Prostate gland (tissue), 2 donors: ENCODE data around the gene VPS39. TPM values are rescaled to one million over a fixed set of nuclear protein-coding genes. Genes with fewer than 3 reads are reported as not detected.
A peak's percentile ranks its signal among the peaks of the same experiment; 100 is the strongest.

ENCODE experiments used
- DNase-seq: peaks from one replicate; pipeline ENCODE4 v3.0.0-alpha.2; 2019; ENCODE audit warnings: low spot score
- H3K27ac ChIP-seq, 2 donors: fragments of 200-600 bp; sonication (generic); 2 replicates each; pipeline ENCODE4 v1.5.1; 2017 to 2019
- H3K27me3 ChIP-seq: fragments of 200-600 bp; sonication (generic); replicated peaks from 2 replicates; pipeline ENCODE4 v1.5.1; 2019; ENCODE audit not compliant: insufficient read depth
- H3K36me3 ChIP-seq, 2 donors: fragments of 200-600 bp; sonication (generic); 1 replicate in 1 of 2; 2 replicates in 1 of 2; pipeline versions ENCODE4 v1.5.1 to v1.8.1; 2017 to 2019
- H3K4me1 ChIP-seq: fragments of 200-600 bp; sonication (generic); replicated peaks from 2 replicates; pipeline ENCODE4 v1.5.1; 2019
- H3K4me3 ChIP-seq, 2 donors: fragments of 200-600 bp; sonication (generic); 2 replicates each; pipeline ENCODE4 v1.5.1; 2017 to 2019
- H3K9me3 ChIP-seq: fragments of 200-600 bp; sonication (generic); 2 replicates; pipeline ENCODE4 v1.5.1; 2017
- CTCF ChIP-seq, 4 experiments: fragments of 200-600 bp in 2 of 4; fragments of 450-650 bp in 2 of 4; sonication (generic) in 2 of 4; IDR thresholded peaks; 1 replicate in 3 of 4; 2 replicates in 1 of 4; pipeline ENCODE4 v1.5.1; 2016 to 2019; ENCODE audit warnings: antibody characterized with exemption in 4 of 4, mild to moderate bottlenecking in 2 of 4, moderate library complexity in 2 of 4
- POLR2A ChIP-seq: fragments of 450-650 bp; IDR thresholded peaks from one replicate; pipeline ENCODE4 v1.6.1; 2016; ENCODE audit warnings: antibody characterized with exemption, mild to moderate bottlenecking
- POLR2AphosphoS5 ChIP-seq: sonication (generic); formaldehyde crosslinking; IDR thresholded peaks from one replicate; pipeline ENCODE4 v1.6.1; 2017; ENCODE audit warnings: antibody characterized with exemption
- WGBS: methylation state at CpG from one replicate; pipeline ENCODE4 v1.1.5; 2018; 5-methylcytosine and 5-hydroxymethylcytosine counted together
- intact Hi-C: fragments of 100-400 bp; cut with DNase I; formaldehyde crosslinking; loops from one replicate; pipeline ENCODE4 v1.14.2; 2022
- total RNA-seq, 2 donors: library from RNA; depleted of rRNA; stranded (reverse); fragments of >200 nt; gene quantifications; one replicate each; pipeline ENCODE4 v1.1.0, GENCODE V29; 2016

Gene VPS39
- total RNA-seq, 2 donors from 2014 or later: 76.2 to 111 TPM

GRCh38 chr15:42158941-42159340 lies 49.2 kb downstream of the VPS39 start:
- peaks cover 5% of the 10 kb centered on the region for H3K4me1 ChIP-seq
- TF ChIP-seq POLR2AphosphoS5 (no peak), CTCF (IDR thresholded peaks at IDR 0.05) (no peak), POLR2A (no peak)
- intact Hi-C loops: no loop called here
- no peak overlapping the region for H3K27ac ChIP-seq
- H3K9me3 ChIP-seq: no peaks in the 10 kb centered on the region
- peaks cover 14 to 23% of the 10 kb centered on the region in 2 donors for H3K36me3 ChIP-seq
- H3K4me3 ChIP-seq: no peak overlapping the region
- 91% methylated on average over 10 of the region's 10 CpGs for WGBS
- no peak for DNase-seq
- no peaks in the 10 kb centered on the region for H3K27me3 ChIP-seq

GRCh38 chr15:42157981-42158765 lies 49.9 kb downstream of the VPS39 start:
- H3K9me3 ChIP-seq: no peaks in the 10 kb centered on the region
- H3K27me3 ChIP-seq: no peaks in the 10 kb centered on the region
- TF ChIP-seq POLR2A (no peak), CTCF (IDR thresholded peaks at IDR 0.05) (no peak), POLR2AphosphoS5 (no peak)
- peaks cover 8% of the 10 kb centered on the region for H3K4me1 ChIP-seq
- 62% methylated on average over 8 of the region's 8 CpGs for WGBS
- no peak for DNase-seq
- peaks cover 12 to 19% of the 10 kb centered on the region in 2 donors for H3K36me3 ChIP-seq
- intact Hi-C loops: no loop called here
- no peak overlapping the region for H3K27ac ChIP-seq
- H3K4me3 ChIP-seq: no peak overlapping the region

- peaks cover 7 to 17% of the 10 kb centered on the region in 2 donors for H3K36me3 ChIP-seq
- TF ChIP-seq CTCF (IDR thresholded peaks at IDR 0.05): no peak
- no peak for TF ChIP-seq POLR2A
- TF ChIP-seq POLR2AphosphoS5: no peak
- no peak for DNase-seq
- H3K27me3 ChIP-seq: no peaks in the 10 kb centered on the region
- H3K4me3 ChIP-seq: no peak overlapping the region
- H3K27ac ChIP-seq: no peak overlapping the region
- H3K4me1 ChIP-seq: peaks cover 16% of the 10 kb centered on the region
- no peaks in the 10 kb centered on the region for H3K9me3 ChIP-seq
- intact Hi-C loops: no loop called here
- WGBS: 96% methylated on average over 8 of the region's 8 CpGs
These were observed 50.7 kb downstream of the VPS39 start for GRCh38 chr15:42157381-42157780.

- 31% methylated on average over 8 of the region's 8 CpGs for WGBS
- peak; percentile 81 for DNase-seq
- H3K4me3 ChIP-seq: peak within 1 kb of the TSS; percentile 19 to 39
- TF ChIP-seq CTCF (IDR thresholded peaks at IDR 0.05) (peak in 2 of 4 experiments; percentile 10 to 20), POLR2AphosphoS5 (peak; percentile 61), POLR2A (peak; percentile 76)
- peaks cover 2 to 8% of the 10 kb centered on the region in 2 donors for H3K36me3 ChIP-seq
- peaks cover 24% of the 10 kb centered on the region for H3K4me1 ChIP-seq
- peak within 1 kb of the TSS; percentile 66 to 69 for H3K27ac ChIP-seq
- no peaks in the 10 kb centered on the region for H3K9me3 ChIP-seq
- no peaks in the 10 kb centered on the region for H3K27me3 ChIP-seq
- intact Hi-C loops: no loop called here
These were observed 51.7 kb downstream of the VPS39 start, which contains the start of gene PLA2G4F for GRCh38 chr15:42156243-42156922. Gene PLA2G4F, minus strand, starts transcription at chr15:42156636. Its CDS starts 87 bp downstream, at chr15:42156549.
